ENCODE data around the gene TNNT2.

TNNT2 gene

GRCh38 chr1:201401700-201402099 is 24.2 kb upstream of the TNNT2 start:
- no peak for DNase-seq

- DNase-seq, result no peak
Observed at GRCh38 chr1:201400852-201401230, 23.4 kb upstream of the TNNT2 start.

GRCh38 chr1:201400212-201400851 is 22.9 kb upstream of the TNNT2 start:
- DNase-seq, result no peak

GRCh38 chr1:201399352-201400126 is 22.1 kb upstream of the TNNT2 start:
- no peak for DNase-seq

GRCh38 chr1:201399018-201399351 is 21.5 kb upstream of the TNNT2 start, which contains the start of gene LAD1:
LAD1 (minus strand) TSS chr1:201399324; CDS start chr1:201399306, 18 bp downstream.
- DNase-seq, result no peak

- DNase-seq, result no peak
Observed at GRCh38 chr1:201397675-201398074, 20.2 kb upstream of the TNNT2 start.

GRCh38 chr1:201396861-201397464 is 19.5 kb upstream of the TNNT2 start:
- DNase-seq, result no peak

GRCh38 chr1:201395936-201396335 is 18.5 kb upstream of the TNNT2 start:
- no peak for DNase-seq

GRCh38 chr1:201394591-201394990 is 17.1 kb upstream of the TNNT2 start:
- DNase-seq, result no peak

- DNase-seq, result no peak
Observed at GRCh38 chr1:201393076-201393475, 15.6 kb upstream of the TNNT2 start.

- no peak for DNase-seq
Observed at GRCh38 chr1:201391651-201392511, 14.4 kb upstream of the TNNT2 start.

GRCh38 chr1:201391225-201391624 is 13.7 kb upstream of the TNNT2 start:
- no peak for DNase-seq

- DNase-seq, result no peak
Observed at GRCh38 chr1:201389051-201389450, 11.6 kb upstream of the TNNT2 start.

GRCh38 chr1:201386208-201386607 is 8.7 kb upstream of the TNNT2 start:
- no peak for DNase-seq

GRCh38 chr1:201385299-201385891 is 7.9 kb upstream of the TNNT2 start:
- no peak for DNase-seq

GRCh38 chr1:201384406-201384782 is 6.9 kb upstream of the TNNT2 start:
- no peak for DNase-seq

- no peak for DNase-seq
Observed at GRCh38 chr1:201383647-201384405, 6.3 kb upstream of the TNNT2 start.

GRCh38 chr1:201381130-201381529 is 3.6 kb upstream of the TNNT2 start:
- no peak for DNase-seq

GRCh38 chr1:201379733-201380242 is 2.3 kb upstream of the TNNT2 start:
- DNase-seq, result no peak

GRCh38 chr1:201378804-201379203 is 1.3 kb upstream of the TNNT2 start:
- DNase-seq, result no peak

- DNase-seq, result no peak
Observed at GRCh38 chr1:201376464-201377374, 761 bp downstream of the TNNT2 start.

Measured in bone marrow (tissue), 2 donors.